Measurements from ENCODE around the gene MYO18A. TPM values are rescaled to one million over a fixed set of nuclear protein-coding genes. Genes with fewer than 3 reads are reported as not detected.

The MYO18A gene
- total and polyA plus RNA-seq, 11 donors, result 83.5 to 340 (median 300) TPM

GRCh38 chr17:29111816-29112499 lies 68.2 kb downstream of the MYO18A start:
- WGBS, 4 donors, result 20 to 25% (median 22%) methylated on average over 17 to 20 of the region's 20 CpGs
- TF ChIP-seq POLR2A (IDR thresholded peaks at IDR 0.05) (no peak), CTCF (IDR thresholded peaks at IDR 0.05) (peak; percentile 74 to 96 (median 89))
- no peaks in the 10 kb centered on the region for H3K27me3 ChIP-seq
- ATAC-seq (peak; percentile 42 to 70 (median 60)), DNase-seq (peak; percentile 57 to 86 (median 68))
- intact Hi-C loops (cut with DNase I), result loop anchor here in 7 of 10 donors (1.0 to 5.0 kb wide), 7 partner anchors 35 to 147 kb away; no protein-coding TSS in a partner anchor
- peaks cover 15 to 55% (median 37%) of the 10 kb centered on the region in 12 donors for H3K4me1 ChIP-seq
- peak overlapping the region in 10 of 12 donors; percentile 13 to 59 (median 48) for H3K27ac ChIP-seq
- peaks cover 0 to 91% (median 78%) of the 10 kb centered on the region in 9 donors for H3K36me3 ChIP-seq
- no peak overlapping the region for H3K4me3 ChIP-seq
- H3K9me3 ChIP-seq, result no peaks in the 10 kb centered on the region

- DNase-seq, result no peak
- intact Hi-C loops (cut with DNase I), result loop anchor here in 1 of 10 donors (5.0 kb wide), 1 partner anchor 33 kb away; no protein-coding TSS in a partner anchor
- TF ChIP-seq POLR2A (IDR thresholded peaks at IDR 0.05) (no peak), CTCF (IDR thresholded peaks at IDR 0.05) (no peak)
- H3K27ac ChIP-seq, result no peak overlapping the region
- H3K4me3 ChIP-seq, result no peak overlapping the region
- no peaks in the 10 kb centered on the region for H3K9me3 ChIP-seq
- H3K27me3 ChIP-seq, result no peaks in the 10 kb centered on the region
- peaks cover 0 to 97% (median 89%) of the 10 kb centered on the region in 9 donors for H3K36me3 ChIP-seq
- peaks cover 15 to 51% (median 36%) of the 10 kb centered on the region in 12 donors for H3K4me1 ChIP-seq
- no peak for ATAC-seq
- WGBS, 4 donors, result 93 to 98% (median 97%) methylated on average over 15 to 16 of the region's 16 CpGs
Measured at GRCh38 chr17:29110372-29110757, 69.8 kb downstream of the MYO18A start.

- TF ChIP-seq POLR2A (IDR thresholded peaks at IDR 0.05) (no peak), CTCF (IDR thresholded peaks at IDR 0.05) (no peak)
- no peaks in the 10 kb centered on the region for H3K27me3 ChIP-seq
- no peak for ATAC-seq
- H3K36me3 ChIP-seq, result peaks cover 0 to 94% (median 90%) of the 10 kb centered on the region in 9 donors
- DNase-seq, result no peak
- 83 to 85% (median 85%) methylated on average over 27 to 32 of the region's 32 CpGs for WGBS, 4 donors
- no peaks in the 10 kb centered on the region for H3K9me3 ChIP-seq
- H3K4me3 ChIP-seq, result no peak overlapping the region
- peaks cover 15 to 51% (median 36%) of the 10 kb centered on the region in 12 donors for H3K4me1 ChIP-seq
- intact Hi-C loops (cut with DNase I), result loop anchor here in 3 of 10 donors (2.0 to 10.0 kb wide), 4 partner anchors 32 to 385 kb away; partner anchors contain the start of genes NEK8 (in 1 of the 3) and TLCD1 (in 1 of the 3)
- peak overlapping the region in 5 of 12 donors; percentile 66 to 97 (median 81) for H3K27ac ChIP-seq
Measured at GRCh38 chr17:29109477-29110371, 70.5 kb downstream of the MYO18A start.
